SU-DHL-6 (cell line): ENCODE data around the gene ATG10.

Experiments used
- H2AFZ ChIP-seq: fragments of 200-600 bp; sonication (generic); 2 replicates; pipeline ENCODE4 v1.6.1; 2014; ENCODE audit warnings: low read depth, mild to moderate bottlenecking, moderate library complexity, mixed read lengths, antibody characterized with exemption, low read length; ENCODE audit not compliant: severe bottlenecking
- H3F3A ChIP-seq: fragments of 200-600 bp; shearing (Covaris generic); 2 replicates; pipeline ENCODE4 v1.6.0; 2016; ENCODE audit warnings: antibody characterized with exemption, mild to moderate bottlenecking; ENCODE audit not compliant: insufficient read depth
- H3K27ac ChIP-seq: fragments of 200-600 bp; sonication (generic); 2 replicates; pipeline ENCODE4 v1.5.1; 2016; ENCODE audit warnings: low read depth, mild to moderate bottlenecking, low read length, moderate library complexity, mixed read lengths
- H3K27me3 ChIP-seq: fragments of 200-600 bp; sonication (generic), shearing (Covaris generic); 2 replicates; pipeline ENCODE4 v1.6.0; 2014; ENCODE audit warnings: mild to moderate bottlenecking, low read length
- H3K36me3 ChIP-seq: fragments of 200-600 bp; sonication (generic); 2 replicates; pipeline ENCODE4 v1.6.1; 2014; ENCODE audit warnings: mild to moderate bottlenecking, low read length, mixed read lengths
- H3K4me2 ChIP-seq: fragments of 300-600, 200-600 bp; shearing (Covaris generic), sonication (generic); 2 replicates; pipeline ENCODE4 v1.6.0; 2014; ENCODE audit warnings: low read length, low read depth, mild to moderate bottlenecking; ENCODE audit not compliant: poor library complexity, severe bottlenecking
- H3K4me3 ChIP-seq: fragments of 200-600 bp; sonication (generic); 2 replicates; pipeline ENCODE4 v1.5.1; 2014; ENCODE audit warnings: antibody characterized with exemption, low read length, mild to moderate bottlenecking, mixed read lengths; ENCODE audit not compliant: insufficient read depth, poor library complexity, severe bottlenecking
- H3K79me2 ChIP-seq: fragments of 200-600 bp; sonication (generic); 2 replicates; pipeline ENCODE4 v1.6.1; 2014; ENCODE audit warnings: mild to moderate bottlenecking, low read length, moderate library complexity; ENCODE audit not compliant: insufficient read depth
- H3K9ac ChIP-seq: fragments of 200-600 bp; sonication (generic); 2 replicates; pipeline ENCODE4 v1.7.0; 2014; ENCODE audit warnings: mild to moderate bottlenecking, low read length
- H3K9me2 ChIP-seq: fragments of 200-600 bp; sonication (generic); replicated peaks from 2 replicates; pipeline ENCODE4 v1.6.1; 2014; ENCODE audit warnings: low read length; ENCODE audit not compliant: insufficient read depth
- H3K9me3 ChIP-seq: fragments of 200-600 bp; sonication (generic); 2 replicates; pipeline ENCODE4 v1.6.1; 2014; ENCODE audit warnings: low read length, mixed read lengths; ENCODE audit not compliant: insufficient read depth
- H4K20me1 ChIP-seq: fragments of 200-600 bp; sonication (generic); 2 replicates; pipeline ENCODE4 v1.6.1; 2014; ENCODE audit warnings: low read depth, mild to moderate bottlenecking, antibody characterized with exemption, low read length, moderate library complexity, mixed read lengths
- EZH2phosphoT487 ChIP-seq: fragments of 200-600 bp; sonication (generic), shearing (Covaris generic); conservative IDR thresholded peaks from 2 replicates; pipeline ENCODE4 v1.6.1; 2018; ENCODE audit warnings: mild to moderate bottlenecking, antibody characterized with exemption, low read length, moderate library complexity, mixed read lengths
- TF ChIP-seq, protein P1 (sequence below): fragments of 200-600 bp; sonication (generic); IDR thresholded peaks from one replicate; pipeline ENCODE4 v1.5.1; 2017; ENCODE audit warnings: antibody characterized with exemption, mild to moderate bottlenecking, low read length, moderate library complexity; ENCODE audit not compliant: insufficient read depth, poor library complexity, severe bottlenecking

Gene ATG10

GRCh38 chr5:82185851-82186250 lies 214.0 kb downstream of the ATG10 start:
- no peaks in the 10 kb centered on the region for H3K27me3 ChIP-seq
- no peak overlapping the region for H2AFZ ChIP-seq
- no peaks in the 10 kb centered on the region for H3F3A ChIP-seq
- no peaks in the 10 kb centered on the region for H3K9me3 ChIP-seq
- H3K4me2 ChIP-seq = no peak overlapping the region
- no peak overlapping the region for H3K4me3 ChIP-seq
- no peak overlapping the region for H3K27ac ChIP-seq
- H4K20me1 ChIP-seq = no peaks in the 10 kb centered on the region
- H3K79me2 ChIP-seq = no peaks in the 10 kb centered on the region
- TF ChIP-seq EZH2phosphoT487 = no peak
- TF ChIP-seq, protein P1, sequence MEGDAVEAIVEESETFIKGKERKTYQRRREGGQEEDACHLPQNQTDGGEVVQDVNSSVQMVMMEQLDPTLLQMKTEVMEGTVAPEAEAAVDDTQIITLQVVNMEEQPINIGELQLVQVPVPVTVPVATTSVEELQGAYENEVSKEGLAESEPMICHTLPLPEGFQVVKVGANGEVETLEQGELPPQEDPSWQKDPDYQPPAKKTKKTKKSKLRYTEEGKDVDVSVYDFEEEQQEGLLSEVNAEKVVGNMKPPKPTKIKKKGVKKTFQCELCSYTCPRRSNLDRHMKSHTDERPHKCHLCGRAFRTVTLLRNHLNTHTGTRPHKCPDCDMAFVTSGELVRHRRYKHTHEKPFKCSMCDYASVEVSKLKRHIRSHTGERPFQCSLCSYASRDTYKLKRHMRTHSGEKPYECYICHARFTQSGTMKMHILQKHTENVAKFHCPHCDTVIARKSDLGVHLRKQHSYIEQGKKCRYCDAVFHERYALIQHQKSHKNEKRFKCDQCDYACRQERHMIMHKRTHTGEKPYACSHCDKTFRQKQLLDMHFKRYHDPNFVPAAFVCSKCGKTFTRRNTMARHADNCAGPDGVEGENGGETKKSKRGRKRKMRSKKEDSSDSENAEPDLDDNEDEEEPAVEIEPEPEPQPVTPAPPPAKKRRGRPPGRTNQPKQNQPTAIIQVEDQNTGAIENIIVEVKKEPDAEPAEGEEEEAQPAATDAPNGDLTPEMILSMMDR = no peak
- no peaks in the 10 kb centered on the region for H3K9me2 ChIP-seq
- H3K36me3 ChIP-seq = no peaks in the 10 kb centered on the region
- H3K9ac ChIP-seq = no peak overlapping the region

- Histone ChIP-seq H3K9ac (no peak overlapping the region), H3K27me3 (no peaks in the 10 kb centered on the region), H4K20me1 (no peaks in the 10 kb centered on the region), H3K27ac (no peak overlapping the region), H3K79me2 (no peaks in the 10 kb centered on the region), H3K4me2 (no peak overlapping the region), H3K36me3 (no peaks in the 10 kb centered on the region), H3K9me3 (no peaks in the 10 kb centered on the region), H2AFZ (no peak overlapping the region), H3K9me2 (no peaks in the 10 kb centered on the region), H3K4me3 (no peak overlapping the region), H3F3A (no peaks in the 10 kb centered on the region)
- TF ChIP-seq, protein P1 = no peak
- no peak for TF ChIP-seq EZH2phosphoT487
These were observed 225.7 kb downstream of the ATG10 start for GRCh38 chr5:82197550-82197949.

GRCh38 chr5:82204567-82204966 lies 232.7 kb downstream of the ATG10 start:
- H3K36me3 ChIP-seq = no peaks in the 10 kb centered on the region
- H3K27ac ChIP-seq = no peak overlapping the region
- H3K27me3 ChIP-seq = no peaks in the 10 kb centered on the region
- no peaks in the 10 kb centered on the region for H3F3A ChIP-seq
- H3K79me2 ChIP-seq = no peaks in the 10 kb centered on the region
- H4K20me1 ChIP-seq = no peaks in the 10 kb centered on the region
- no peak for TF ChIP-seq EZH2phosphoT487
- TF ChIP-seq, protein P1 = no peak
- H3K4me2 ChIP-seq = no peak overlapping the region
- no peak overlapping the region for H2AFZ ChIP-seq
- no peak overlapping the region for H3K9ac ChIP-seq
- H3K9me3 ChIP-seq = no peaks in the 10 kb centered on the region
- no peaks in the 10 kb centered on the region for H3K9me2 ChIP-seq
- H3K4me3 ChIP-seq = no peak overlapping the region
